ENCODE measurements around the gene GRIA4. TPM values are rescaled to one million over a fixed set of nuclear protein-coding genes. Genes with fewer than 3 reads are reported as not detected.

Gene GRIA4
- 0.34 and 0.74 TPM in 2 replicates for total RNA-seq

DNA sequence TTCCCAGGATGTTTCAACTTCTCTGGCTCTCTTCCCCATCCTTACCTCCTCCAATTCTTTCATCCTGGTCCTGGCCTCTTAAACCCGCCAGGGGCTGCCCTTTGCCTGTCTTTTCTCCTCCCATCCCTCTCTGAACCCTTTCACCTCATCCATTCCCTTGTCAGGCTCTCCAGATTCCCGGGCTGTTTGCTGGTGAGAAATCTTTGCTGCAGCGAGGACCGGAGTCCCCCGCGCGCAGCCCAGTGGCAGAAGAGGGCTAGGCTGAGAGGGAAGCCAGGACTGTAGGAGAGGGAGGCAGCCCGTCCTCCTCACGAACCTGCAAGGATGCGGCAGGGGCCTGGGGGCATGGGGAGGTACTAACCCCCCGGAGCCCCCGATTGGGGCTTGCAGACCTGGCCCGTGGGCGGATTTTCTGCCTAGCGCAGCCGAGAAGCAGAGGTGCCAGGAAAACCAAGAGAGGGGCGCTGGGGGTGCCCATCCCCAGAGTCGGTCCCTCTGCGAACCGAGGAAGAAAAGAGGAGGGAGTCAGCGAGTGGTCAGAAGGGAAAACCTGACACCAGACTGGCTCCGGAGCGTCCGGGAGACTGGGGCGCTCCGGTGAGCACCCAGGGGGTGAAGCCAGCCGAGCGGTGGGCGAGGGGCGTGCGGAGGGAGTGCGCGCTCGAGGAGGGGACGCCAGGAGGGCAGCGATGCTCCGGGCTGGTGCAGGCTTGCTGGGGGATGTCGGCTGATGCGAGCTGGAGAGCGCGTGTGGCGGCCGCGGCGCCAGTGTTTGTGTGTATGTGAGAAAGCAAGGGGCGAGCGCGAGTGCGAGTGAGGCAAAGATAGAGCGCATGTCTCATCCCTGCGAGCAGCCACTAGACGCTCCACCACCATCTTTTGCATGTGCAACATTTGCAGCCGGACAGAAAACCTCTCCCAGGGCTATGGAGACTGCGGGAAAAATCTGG is at the start of gene GRIA4:
TSS of gene GRIA4 (plus strand) at position 242 of the 950 bp plus-strand sequence. CDS start 925 bp downstream, outside the sequence.

DNA sequence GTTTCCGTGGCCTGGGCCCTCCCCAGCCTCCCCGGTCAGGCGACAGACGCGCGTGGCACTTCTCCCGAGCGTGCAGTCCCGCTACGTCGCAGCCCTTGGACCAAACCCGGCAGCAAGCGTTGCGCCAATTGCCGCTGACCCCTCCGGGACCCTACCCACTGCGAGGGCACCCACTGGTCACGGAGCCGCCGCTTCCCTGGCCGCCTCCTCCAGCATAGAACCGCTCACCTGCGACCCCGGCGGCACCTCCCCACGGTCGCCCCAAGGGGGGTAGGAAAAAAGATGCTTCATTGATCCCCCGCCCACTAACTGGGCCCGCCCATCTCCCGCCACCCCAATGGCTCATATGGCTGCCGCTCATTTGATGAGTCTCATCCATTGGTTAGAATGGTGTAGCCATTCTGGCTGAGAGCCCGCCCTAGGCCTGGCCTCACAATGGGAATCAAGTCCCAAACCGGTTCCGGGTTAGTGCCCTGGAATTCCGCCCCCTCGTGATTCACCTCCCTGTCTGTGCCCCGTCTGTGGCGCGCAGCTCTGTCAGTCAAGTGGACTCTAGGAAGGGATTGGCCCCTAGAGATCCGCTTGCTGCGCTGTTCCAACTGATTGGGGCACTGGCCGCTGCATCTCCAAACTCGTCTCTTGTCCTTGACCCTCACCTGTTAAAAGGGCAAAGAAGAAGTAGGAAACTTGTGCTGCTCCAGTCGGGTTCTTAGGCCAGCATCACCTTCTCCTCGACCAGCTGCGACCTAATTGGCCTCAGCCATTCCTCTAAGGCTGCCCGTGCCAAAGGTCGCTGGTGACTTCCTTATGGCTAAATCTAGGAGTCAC is 412.3 kb downstream of the GRIA4 start, which contains the start of gene MSANTD4:
TSS of gene MSANTD4 (minus strand) at position 274 of the 828 bp plus-strand sequence. CDS start 11,323 bp downstream, outside the sequence.

